ENCODE measurements around the gene VWA5B1.

DNA sequence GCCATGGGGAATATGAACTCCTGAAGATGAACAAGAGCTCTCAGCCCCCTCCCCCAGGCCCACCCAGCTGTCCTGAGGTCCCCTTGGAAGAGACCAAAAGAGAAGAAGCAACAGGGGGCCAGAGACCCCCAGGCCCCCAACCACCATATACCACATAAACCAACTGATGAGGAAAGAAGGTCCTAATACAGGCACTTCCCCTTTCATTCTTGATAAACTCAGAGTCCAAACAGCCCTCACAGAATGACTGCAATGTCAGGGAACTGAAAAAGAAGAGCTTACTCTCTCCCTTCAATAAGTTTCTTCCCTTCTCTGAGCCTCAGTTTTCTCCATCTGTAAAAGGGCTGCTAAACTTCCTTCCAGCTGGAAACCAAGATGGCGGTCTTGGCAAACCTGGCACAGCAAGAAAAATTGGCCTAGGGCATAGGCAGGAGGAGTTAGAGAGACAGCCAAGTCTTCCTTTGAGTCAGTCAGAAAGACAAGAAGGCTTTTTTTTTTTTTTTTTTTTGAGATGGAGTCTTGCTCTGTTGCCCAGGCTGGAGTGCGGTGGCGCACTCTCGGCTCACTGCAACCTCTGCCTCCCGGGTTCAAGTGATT is 90.5 kb downstream of the VWA5B1 start:
- no peak for TF ChIP-seq POLR2A (IDR thresholded peaks at IDR 0.05; ENCODE audit: low read length)
- TF ChIP-seq GATA1 (IDR thresholded peaks at IDR 0.05; ENCODE audit: low read depth, low read length): no peak
